Neural cell (in vitro differentiated cells): ENCODE data around the gene PDE9A.

Experiments
- EP300 ChIP-seq: fragments of 450-650 bp; conservative IDR thresholded peaks from 2 replicates; pipeline ENCODE4 v1.6.1; 2014; ENCODE audit warnings: antibody characterized with exemption, mild to moderate bottlenecking, moderate library complexity; ENCODE audit not compliant: poor library complexity, severe bottlenecking
- EZH2 ChIP-seq: fragments of 200-600, 300-800 bp; shearing (Covaris generic), sonication (generic); IDR thresholded peaks from 2 replicates; pipeline ENCODE4 v1.6.1; 2014; ENCODE audit warnings: antibody characterized with exemption, low read length, borderline replicate concordance, mild to moderate bottlenecking; ENCODE audit not compliant: insufficient read depth, poor library complexity, severe bottlenecking
- MXI1 ChIP-seq: fragments of 450-650 bp; conservative IDR thresholded peaks from 2 replicates; pipeline ENCODE4 v1.6.1; 2014; ENCODE audit warnings: antibody characterized with exemption, mild to moderate bottlenecking; ENCODE audit not compliant: poor library complexity, severe bottlenecking
- RAD21 ChIP-seq: fragments of 450-650 bp; conservative IDR thresholded peaks from 2 replicates; pipeline ENCODE4 v1.6.1; 2014; ENCODE audit warnings: antibody characterized with exemption, mild to moderate bottlenecking, moderate library complexity
- SMC3 ChIP-seq: fragments of 450-650 bp; conservative IDR thresholded peaks from 2 replicates; pipeline ENCODE4 v1.6.1; 2014; ENCODE audit warnings: antibody characterized with exemption, mild to moderate bottlenecking, moderate library complexity; ENCODE audit not compliant: poor library complexity
- TF ChIP-seq, protein P1 (sequence below): fragments of 450-650 bp; IDR thresholded peaks from 2 replicates; pipeline ENCODE4 v1.5.1; 2014; ENCODE audit warnings: antibody characterized with exemption, mild to moderate bottlenecking, moderate library complexity; ENCODE audit not compliant: poor library complexity, severe bottlenecking

DNA sequence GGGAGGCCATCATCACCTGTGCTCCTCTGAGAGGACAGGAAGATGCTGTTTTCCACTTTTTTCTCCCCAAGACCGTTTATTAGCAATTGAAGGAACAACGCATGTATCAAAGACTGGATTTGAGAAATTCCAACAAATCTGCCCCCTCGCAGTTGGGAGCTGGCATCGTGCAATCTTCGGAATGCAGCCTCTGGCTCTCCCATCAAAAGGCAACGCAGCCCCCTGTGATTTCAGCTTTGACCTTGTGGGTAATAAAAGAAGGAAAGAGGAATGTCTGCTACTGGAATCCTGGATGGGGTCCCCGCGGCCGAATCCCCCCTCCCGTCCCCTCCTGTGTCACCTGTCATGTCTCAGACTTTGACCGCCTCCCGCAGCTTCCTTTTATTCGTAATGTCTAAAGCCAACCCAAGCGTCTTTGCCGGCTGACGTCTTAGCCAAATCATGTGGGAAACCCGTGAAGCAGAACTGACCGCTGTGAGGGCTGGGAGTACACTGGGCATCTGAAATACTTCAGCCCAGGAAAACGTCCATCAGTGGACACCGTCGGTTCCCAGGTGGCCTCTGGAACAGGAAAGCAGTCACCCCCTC, 124.4 kb downstream of the PDE9A start:
- TF ChIP-seq, protein P1, sequence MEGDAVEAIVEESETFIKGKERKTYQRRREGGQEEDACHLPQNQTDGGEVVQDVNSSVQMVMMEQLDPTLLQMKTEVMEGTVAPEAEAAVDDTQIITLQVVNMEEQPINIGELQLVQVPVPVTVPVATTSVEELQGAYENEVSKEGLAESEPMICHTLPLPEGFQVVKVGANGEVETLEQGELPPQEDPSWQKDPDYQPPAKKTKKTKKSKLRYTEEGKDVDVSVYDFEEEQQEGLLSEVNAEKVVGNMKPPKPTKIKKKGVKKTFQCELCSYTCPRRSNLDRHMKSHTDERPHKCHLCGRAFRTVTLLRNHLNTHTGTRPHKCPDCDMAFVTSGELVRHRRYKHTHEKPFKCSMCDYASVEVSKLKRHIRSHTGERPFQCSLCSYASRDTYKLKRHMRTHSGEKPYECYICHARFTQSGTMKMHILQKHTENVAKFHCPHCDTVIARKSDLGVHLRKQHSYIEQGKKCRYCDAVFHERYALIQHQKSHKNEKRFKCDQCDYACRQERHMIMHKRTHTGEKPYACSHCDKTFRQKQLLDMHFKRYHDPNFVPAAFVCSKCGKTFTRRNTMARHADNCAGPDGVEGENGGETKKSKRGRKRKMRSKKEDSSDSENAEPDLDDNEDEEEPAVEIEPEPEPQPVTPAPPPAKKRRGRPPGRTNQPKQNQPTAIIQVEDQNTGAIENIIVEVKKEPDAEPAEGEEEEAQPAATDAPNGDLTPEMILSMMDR: no peak
- TF ChIP-seq EZH2 (no peak), SMC3 (no peak), RAD21 (no peak), EP300 (no peak), MXI1 (no peak)
